Measurements from ENCODE around the gene EYS.

GRCh38 chr6:64803470-64804166 lies 903.4 kb downstream of the EYS start:
- TF ChIP-seq CTCF (IDR thresholded peaks at IDR 0.05): no peak
- TF ChIP-seq YY1 (IDR thresholded peaks at IDR 0.05; ENCODE audit: low read depth): no peak

Data from SK-N-SH (cell line).